AG04450 (cell line): ENCODE data around the gene KCNIP1. TPM values are rescaled to one million over a fixed set of nuclear protein-coding genes. Genes with fewer than 3 reads are reported as not detected.
A peak's percentile ranks its signal among the peaks of the same experiment; 100 is the strongest.

Experiments used
- CTCF ChIA-PET: fragments of 300-600, 350-600 bp; formaldehyde crosslinking; extraction: SDS; loops from one replicate; lab custom pipeline; 2022; ENCODE audit warnings: antibody characterized with exemption, inconsistent platforms; lab: Charles Lee
- POLR2A ChIA-PET: fragments of 350-600 bp; formaldehyde crosslinking; extraction: SDS; loops from one replicate; lab custom pipeline; 2021; ENCODE audit warnings: antibody characterized with exemption, inconsistent platforms; lab: Yijun Ruan, JAX
- DNase-seq: peaks from one replicate; pipeline ENCODE4 v3.0.0-alpha.2; 2011; ENCODE audit warnings: low read depth, low spot score
- H3K27ac ChIP-seq: one replicate; pipeline ENCODE4 v1.5.1; 2012; ENCODE audit warnings: low read depth, low read length, control low read depth
- H3K27me3 ChIP-seq: one replicate; pipeline ENCODE4 v1.6.0; 2012; ENCODE audit warnings: low read length; ENCODE audit not compliant: control insufficient read depth, insufficient read depth
- H3K4me3 ChIP-seq: 2 replicates; pipeline ENCODE4 v1.5.1; 2011; ENCODE audit warnings: mild to moderate bottlenecking, low read depth, low read length, control low read depth
- H3K9me3 ChIP-seq: 2 replicates; pipeline ENCODE4 v1.5.1; 2012; ENCODE audit warnings: low read length; ENCODE audit not compliant: control insufficient read depth, insufficient read depth
- CTCF ChIP-seq: IDR thresholded peaks from 2 replicates; pipeline ENCODE4 v1.5.1; 2011; ENCODE audit warnings: low read depth, low read length, control low read depth, inconsistent platforms
- polyA plus RNA-seq: library from polyadenylated mRNA; depleted of rRNA; stranded (reverse); fragments of >200 nt; gene quantifications from 2 replicates; pipeline ENCODE4 v1.2.3, GENCODE V29; 2011

The KCNIP1 gene
- polyA plus RNA-seq, 1 experiment = not detected

GRCh38 chr5:170630711-170631141, 126.9 kb downstream of the KCNIP1 start:
- DNase-seq = no peak
- ChIA-PET POLR2A (no interaction called here), CTCF (interaction anchor here (1.6 to 5.8 kb wide), 3 partner anchors 17 to 204 kb away, joined by 10 to 120 read pairs (median 32); no protein-coding TSS in a partner anchor)
- Histone ChIP-seq H3K9me3 (no peaks in the 10 kb centered on the region), H3K27ac (no peak overlapping the region), H3K4me3 (no peak overlapping the region), H3K27me3 (no peaks in the 10 kb centered on the region)
- TF ChIP-seq CTCF = no peak

GRCh38 chr5:170631466-170632195, 127.8 kb downstream of the KCNIP1 start:
- Histone ChIP-seq H3K27ac (no peak overlapping the region), H3K9me3 (no peaks in the 10 kb centered on the region), H3K4me3 (no peak overlapping the region), H3K27me3 (no peaks in the 10 kb centered on the region)
- TF ChIP-seq CTCF = peak; percentile 35; the same call in 1 of the 2 replicates
- ChIA-PET CTCF (interaction anchor here (0.8 to 5.8 kb wide), 13 partner anchors 8 to 400 kb away, joined by 3 to 120 read pairs (median 8); no protein-coding TSS in a partner anchor), POLR2A (no interaction called here)
- DNase-seq = no peak

DNA sequence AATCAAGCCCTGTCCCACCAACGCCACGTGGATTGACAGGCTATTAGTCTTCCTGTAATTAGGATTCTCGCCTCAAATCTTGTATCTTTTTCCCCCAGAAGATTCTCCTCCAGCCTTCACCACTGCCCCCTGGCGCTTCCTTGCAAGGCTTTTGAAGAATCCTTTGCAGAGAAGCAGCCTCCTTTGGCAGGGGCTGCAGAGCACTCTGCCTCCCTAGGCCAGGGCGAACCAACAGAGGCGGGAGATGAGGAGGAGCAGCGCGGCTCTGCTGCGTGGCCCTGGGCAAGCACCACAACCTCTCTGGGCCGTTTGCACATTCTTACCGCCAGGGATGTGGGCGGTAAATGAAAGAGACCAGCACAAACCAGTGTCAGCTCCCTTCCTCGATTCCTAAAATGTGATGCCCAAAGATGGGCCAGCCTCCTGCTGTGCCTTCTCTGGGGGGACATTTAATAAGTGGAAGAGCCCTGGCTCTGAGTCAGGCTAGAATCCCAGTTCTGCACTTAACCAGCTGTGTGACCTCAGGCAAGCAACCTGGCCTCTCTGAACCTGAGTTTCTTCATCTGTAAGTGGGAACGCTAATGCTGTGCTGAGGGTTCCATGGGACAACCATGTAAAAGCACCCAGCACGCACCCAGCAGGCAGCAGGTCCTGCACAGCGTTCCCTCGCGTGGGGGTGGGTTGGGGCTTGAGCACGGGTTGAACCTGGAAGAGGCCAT, 128.6 kb downstream of the KCNIP1 start:
- peak; percentile 21; the same call in 1 of the 2 replicates for TF ChIP-seq CTCF
- no peak overlapping the region for H3K27ac ChIP-seq
- H3K27me3 ChIP-seq = no peaks in the 10 kb centered on the region
- ChIA-PET CTCF (interaction anchor here (0.8 to 5.8 kb wide), 23 partner anchors 8 to 561 kb away, joined by 3 to 120 read pairs (median 4); no protein-coding TSS in a partner anchor), POLR2A (no interaction called here)
- H3K4me3 ChIP-seq = no peak overlapping the region
- H3K9me3 ChIP-seq = no peaks in the 10 kb centered on the region
- DNase-seq = no peak

GRCh38 chr5:170632985-170633234, 129.1 kb downstream of the KCNIP1 start:
- no peaks in the 10 kb centered on the region for H3K27me3 ChIP-seq
- peak overlapping the region; percentile 0 for H3K27ac ChIP-seq
- peak overlapping the region; percentile 44; the same call in 1 of the 2 replicates for H3K4me3 ChIP-seq
- TF ChIP-seq CTCF = peak; percentile 93
- no peak for DNase-seq
- POLR2A ChIA-PET = no interaction called here
- CTCF ChIA-PET = interaction anchor here (0.9 to 5.8 kb wide), 21 partner anchors 8 to 605 kb away, joined by 3 to 120 read pairs (median 4); no protein-coding TSS in a partner anchor
- H3K9me3 ChIP-seq = no peaks in the 10 kb centered on the region
